ENCODE results near the gene CCDC174.

DNA sequence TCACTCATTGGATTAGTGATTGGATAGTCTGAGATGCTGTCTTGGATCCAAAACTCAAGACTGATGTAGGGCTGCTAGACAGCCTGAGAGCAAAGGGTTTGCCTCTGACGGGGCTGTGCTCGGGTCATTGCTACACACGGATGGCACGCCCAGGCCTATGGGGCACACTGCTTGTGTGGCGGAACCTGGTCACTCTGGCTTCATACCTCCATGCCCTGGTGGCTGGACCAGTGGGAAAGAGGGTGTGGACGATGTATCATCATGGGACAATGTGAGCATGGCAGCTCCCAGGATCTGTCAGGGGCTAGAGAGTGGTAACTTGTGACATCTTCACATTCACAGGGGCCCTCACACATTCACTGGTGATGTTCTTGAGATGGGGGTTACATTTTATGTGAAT lies 18.1 kb upstream of the CCDC174 start:
- no peak for TF ChIP-seq POLR2AphosphoS5 (IDR thresholded peaks at IDR 0.05; ENCODE audit: insufficient read depth, low read depth, low read length)
- TF ChIP-seq, protein P1, sequence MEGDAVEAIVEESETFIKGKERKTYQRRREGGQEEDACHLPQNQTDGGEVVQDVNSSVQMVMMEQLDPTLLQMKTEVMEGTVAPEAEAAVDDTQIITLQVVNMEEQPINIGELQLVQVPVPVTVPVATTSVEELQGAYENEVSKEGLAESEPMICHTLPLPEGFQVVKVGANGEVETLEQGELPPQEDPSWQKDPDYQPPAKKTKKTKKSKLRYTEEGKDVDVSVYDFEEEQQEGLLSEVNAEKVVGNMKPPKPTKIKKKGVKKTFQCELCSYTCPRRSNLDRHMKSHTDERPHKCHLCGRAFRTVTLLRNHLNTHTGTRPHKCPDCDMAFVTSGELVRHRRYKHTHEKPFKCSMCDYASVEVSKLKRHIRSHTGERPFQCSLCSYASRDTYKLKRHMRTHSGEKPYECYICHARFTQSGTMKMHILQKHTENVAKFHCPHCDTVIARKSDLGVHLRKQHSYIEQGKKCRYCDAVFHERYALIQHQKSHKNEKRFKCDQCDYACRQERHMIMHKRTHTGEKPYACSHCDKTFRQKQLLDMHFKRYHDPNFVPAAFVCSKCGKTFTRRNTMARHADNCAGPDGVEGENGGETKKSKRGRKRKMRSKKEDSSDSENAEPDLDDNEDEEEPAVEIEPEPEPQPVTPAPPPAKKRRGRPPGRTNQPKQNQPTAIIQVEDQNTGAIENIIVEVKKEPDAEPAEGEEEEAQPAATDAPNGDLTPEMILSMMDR (IDR thresholded peaks at IDR 0.05; ENCODE audit: extremely low read depth in 1 of 2, insufficient read depth in 1 of 2, low read depth in 1 of 2, low read length in 2 of 2), result no peak
- TF ChIP-seq POLR2A (IDR thresholded peaks at IDR 0.05; ENCODE audit: low read depth, low read length), result no peak
- TF ChIP-seq EZH2 (IDR thresholded peaks at IDR 0.05; ENCODE audit: borderline replicate concordance, low read depth, low read length, severe bottlenecking), result no peak

All from endothelial cell of umbilical vein (primary cell).